ENCODE measurements around the gene TBC1D22A. TPM values are rescaled to one million over a fixed set of nuclear protein-coding genes. Genes with fewer than 3 reads are reported as not detected.

The TBC1D22A gene
- total and polyA plus RNA-seq, 9 of the 15 experiments (the other 6 are each of a cell fraction or from before 2014, with no cell fraction given): 0.20 to 11.5 (median 5.2) TPM

DNA sequence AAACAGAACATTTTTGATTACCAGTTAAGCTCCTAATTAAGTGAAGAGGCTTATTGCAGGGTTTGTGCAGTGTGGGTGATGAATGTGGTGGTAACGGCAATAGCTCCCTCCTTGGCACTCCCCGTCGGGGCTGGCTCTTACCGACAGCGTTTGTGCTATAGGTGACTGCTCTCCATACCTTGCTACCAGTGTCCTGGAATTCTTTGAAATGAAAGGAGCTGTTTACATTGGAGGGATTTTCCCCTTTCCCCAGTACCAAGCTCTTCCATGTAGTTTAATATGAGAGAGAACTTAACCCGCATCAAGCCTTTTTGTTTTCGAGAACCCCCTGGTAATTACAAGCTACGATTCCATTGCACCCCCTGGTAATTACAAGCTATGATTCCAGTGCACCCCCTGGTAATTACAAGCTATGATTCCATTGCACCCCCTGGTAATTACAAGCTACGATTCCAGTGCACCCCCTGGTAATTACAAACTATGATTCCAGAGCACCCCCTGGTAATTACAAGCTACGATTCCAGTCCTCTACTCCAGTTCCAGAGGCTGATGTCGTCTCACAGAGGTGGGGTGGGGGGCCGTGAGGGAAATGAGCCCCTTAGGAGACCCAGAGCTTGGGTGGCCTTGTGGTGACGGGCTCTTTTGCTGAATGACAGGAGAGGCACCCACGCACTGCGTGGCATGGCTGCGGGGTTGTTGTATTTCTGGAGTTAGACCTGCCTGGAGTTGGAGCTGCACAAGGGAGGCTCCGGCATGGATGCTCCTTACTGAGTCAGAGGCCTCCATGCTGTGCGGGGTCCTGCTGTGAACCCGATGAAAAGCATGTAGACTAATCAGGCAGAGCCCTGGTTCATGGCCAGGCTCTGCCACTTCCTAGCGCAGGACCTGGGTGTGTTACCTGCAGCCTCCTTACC is 205.3 kb downstream of the TBC1D22A start:
- Histone ChIP-seq H3K4me1 (replicated peaks in 1 of 2; ENCODE audit: control insufficient read depth in 2 of 2, insufficient read depth in 2 of 2, low read length in 2 of 2) (peaks cover 2 to 17% of the 10 kb centered on the region in 2 experiments; a peak in 4 of 5 replicates), H3K36me3 (ENCODE audit: control insufficient read depth, insufficient read depth, low read length) (no peaks in the 10 kb centered on the region), H3K4me3 (no peak overlapping the region), H2AFZ (ENCODE audit: low read depth, low read length) (no peak overlapping the region), H3K27me3 (ENCODE audit: control insufficient read depth in 2 of 2, insufficient read depth in 2 of 2, low read length in 2 of 2) (no peaks in the 10 kb centered on the region), H3K9me3 (replicated peaks; ENCODE audit: control insufficient read depth, insufficient read depth, low read depth, low read length) (no peaks in the 10 kb centered on the region), H3K79me2 (ENCODE audit: control insufficient read depth, insufficient read depth, low read length) (no peaks in the 10 kb centered on the region), H3K9ac (ENCODE audit: insufficient read depth in 1 of 2, low read depth in 2 of 2, low read length in 2 of 2) (no peak overlapping the region), H3K27ac (ENCODE audit: extremely low read depth, low read depth, low read length) (no peak overlapping the region), H3K4me2 (ENCODE audit: insufficient read depth, low read length) (no peak overlapping the region), H3K9me1 (ENCODE audit: control insufficient read depth, insufficient read depth, low read length) (no peaks in the 10 kb centered on the region), H4K20me1 (replicated peaks; ENCODE audit: control insufficient read depth, insufficient read depth, low read length) (0 out of 2 replicates have a peak, but pooled peaks cover 6% of the 10 kb centered on the region)
- TF ChIP-seq NBN (IDR thresholded peaks at IDR 0.05; ENCODE audit: low read depth) (no peak), ZBTB11 (CRISPR knock-in tag; IDR thresholded peaks at IDR 0.05) (no peak), ZNF212 (CRISPR knock-in tag; IDR thresholded peaks at IDR 0.05) (no peak), MTA2 (IDR thresholded peaks at IDR 0.05; ENCODE audit: low read depth) (no peak), ZNF436 (CRISPR knock-in tag; IDR thresholded peaks at IDR 0.05) (no peak), ZNF609 (CRISPR knock-in tag; IDR thresholded peaks at IDR 0.05; ENCODE audit: borderline replicate concordance) (no peak), KLF16 (IDR thresholded peaks at IDR 0.05) (no peak), ZNF23 (CRISPR knock-in tag; IDR thresholded peaks at IDR 0.05) (no peak), DNMT1 (IDR thresholded peaks at IDR 0.05) (no peak)
- TF ChIP-seq, protein P1, sequence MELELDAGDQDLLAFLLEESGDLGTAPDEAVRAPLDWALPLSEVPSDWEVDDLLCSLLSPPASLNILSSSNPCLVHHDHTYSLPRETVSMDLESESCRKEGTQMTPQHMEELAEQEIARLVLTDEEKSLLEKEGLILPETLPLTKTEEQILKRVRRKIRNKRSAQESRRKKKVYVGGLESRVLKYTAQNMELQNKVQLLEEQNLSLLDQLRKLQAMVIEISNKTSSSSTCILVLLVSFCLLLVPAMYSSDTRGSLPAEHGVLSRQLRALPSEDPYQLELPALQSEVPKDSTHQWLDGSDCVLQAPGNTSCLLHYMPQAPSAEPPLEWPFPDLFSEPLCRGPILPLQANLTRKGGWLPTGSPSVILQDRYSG (tag; conservative IDR thresholded peaks at IDR 0.05; ENCODE audit: low read depth): no peak
- CTCF ChIA-PET (ENCODE audit: low intra/inter-chr PET ratio): no interaction called here
- DNase-seq (ENCODE audit: extremely low read depth in 1 of 4, low spot score in 3 of 4) (no peak), FAIRE-seq (no peak), ATAC-seq (no peak)
- BruUV-seq (replicated peaks): no TSS peak
- intact Hi-C loops (cut with micrococcal nuclease): no loop called here
- 57% methylated on average over 17 of the region's 20 CpGs for WGBS (ENCODE audit: insufficient coverage, low coverage, missing lambda C conversion rate)
- POLR2A ChIA-PET: interaction anchor here (0.9 to 1.1 kb wide), 3 partner anchors 16 to 21 kb away, joined by 3 read pairs; no protein-coding TSS in a partner anchor
- in situ Hi-C loops (cut with MboI): no loop called here

All from K562 (cell line).